Spleen (tissue), 11 donors: ENCODE results near the gene BTRC. TPM values are rescaled to one million over a fixed set of nuclear protein-coding genes. Genes with fewer than 3 reads are reported as not detected.

Source experiments
- DNase-seq: peaks from one replicate; pipeline ENCODE4 v3.0.0-alpha.2; 2020
- H3K27ac ChIP-seq, 8 donors: fragments of 200-600 bp; sonication (generic) in 7 of 8; 1 replicate in 4 of 8; 2 replicates in 4 of 8; pipeline versions ENCODE4 v1.5.0 to v1.8.0; 2016 to 2021; ENCODE audit warnings: inconsistent platforms in 4 of 8, mild to moderate bottlenecking in 4 of 8, moderate library complexity in 1 of 8
- H3K27me3 ChIP-seq, 7 donors: fragments of 200-600 bp; sonication (generic) in 6 of 7; replicated peaks in 1 of 7; 1 replicate in 4 of 7; 2 replicates in 3 of 7; pipeline versions ENCODE4 v1.5.0 to v1.8.0; 2016 to 2021; ENCODE audit warnings: inconsistent platforms in 3 of 7, mild to moderate bottlenecking in 1 of 7
- H3K36me3 ChIP-seq, 6 donors: fragments of 200-600 bp; sonication (generic) in 5 of 6; 1 replicate in 4 of 6; 2 replicates in 2 of 6; pipeline versions ENCODE4 v1.5.0 to v1.8.0; 2016 to 2021; ENCODE audit warnings: inconsistent platforms in 2 of 6
- H3K4me1 ChIP-seq, 6 donors: fragments of 200-600 bp; sonication (generic) in 5 of 6; 1 replicate in 3 of 6; 2 replicates in 3 of 6; pipeline versions ENCODE4 v1.5.0 to v1.8.0; 2016 to 2021; ENCODE audit warnings: inconsistent platforms in 3 of 6
- H3K4me3 ChIP-seq, 8 donors: fragments of 200-600 bp; sonication (generic) in 7 of 8; 1 replicate in 4 of 8; 2 replicates in 4 of 8; pipeline versions ENCODE4 v1.5.0 to v1.8.0; 2016 to 2021; ENCODE audit warnings: inconsistent platforms in 4 of 8, mild to moderate bottlenecking in 4 of 8, moderate library complexity in 2 of 8
- H3K9me3 ChIP-seq, 8 donors: fragments of 200-600 bp; sonication (generic) in 7 of 8; 1 replicate in 4 of 8; 2 replicates in 4 of 8; pipeline versions ENCODE4 v1.5.0 to v1.8.0; 2016 to 2021; ENCODE audit warnings: inconsistent platforms in 4 of 8
- POLR2A ChIP-seq, 3 donors: fragments of 450-650 bp; IDR thresholded peaks; one replicate each; pipeline ENCODE4 v1.5.1; 2017; ENCODE audit warnings: antibody characterized with exemption in 3 of 3, mild to moderate bottlenecking in 1 of 3
- POLR2AphosphoS5 ChIP-seq, 3 donors: sonication (generic); formaldehyde crosslinking; IDR thresholded peaks; one replicate each; pipeline ENCODE4 v1.5.1; 2017; ENCODE audit warnings: antibody characterized with exemption in 3 of 3
- WGBS, 5 donors: extraction: QIAGEN DNeasy Blood & Tissue Kit in 3 of 5; methylation state at CpG; one replicate each; pipeline versions ENCODE4 v1.1.5 to v1.1.7; 2013 to 2018; 5-methylcytosine and 5-hydroxymethylcytosine counted together
- intact Hi-C: fragments of 100-400 bp; cut with DNase I; formaldehyde crosslinking; loops from one replicate; pipeline ENCODE4 v1.15.0; 2023; ENCODE audit warnings: low total_unique reads
- polyA plus RNA-seq, 3 donors: library from polyadenylated mRNA; stranded (reverse); fragments of 200-250 nt; gene quantifications; one replicate each; pipeline ENCODE4 v1.2.1, GENCODE V29; 2013
- total RNA-seq, 7 donors: library from RNA; depleted of rRNA in 3 of 7; stranded (reverse); fragments of >200 nt in 3 of 7; fragmentation: NEBNext Ultra II Directional in 4 of 7; extraction: Animal tissue kit (Norgen Biotek cat#: 25700) in 4 of 7; gene quantifications; one replicate each; pipeline versions ENCODE4 v1.1.0 to v1.2.1, GENCODE V29; 2016 to 2021
- TF ChIP-seq, protein P1 (sequence below), 11 experiments: fragments of 200-600 bp in 7 of 11; fragments of 450-650 bp in 4 of 11; sonication (generic) in 4 of 11; IDR thresholded peaks in 8 of 11; conservative IDR thresholded peaks in 3 of 11; 1 replicate in 7 of 11; 2 replicates in 4 of 11; pipeline versions ENCODE4 v1.4.0 to v1.8.0; 2016 to 2021; ENCODE audit warnings: antibody characterized with exemption in 11 of 11, inconsistent platforms in 4 of 11, mild to moderate bottlenecking in 1 of 11
- donor health status: healthy with polysubstance abuse.
- donor health status: DM: no; HTN: no; CAD: no; lungs with moderate emphysema.
- donor health status: DM: no; HTN: no; CAD: no.
- donor health status: Bipolar disorder and iron deficiency.
- donor health status: healthy.
- donor health status: DM: no; HTN: no; CAD: no.
- donor health status: DM: yes; HTN: yes; CAD: no.

The BTRC gene
- total and polyA plus RNA-seq, 10 donors = 2.7 to 23.9 (median 19.3) TPM

DNA sequence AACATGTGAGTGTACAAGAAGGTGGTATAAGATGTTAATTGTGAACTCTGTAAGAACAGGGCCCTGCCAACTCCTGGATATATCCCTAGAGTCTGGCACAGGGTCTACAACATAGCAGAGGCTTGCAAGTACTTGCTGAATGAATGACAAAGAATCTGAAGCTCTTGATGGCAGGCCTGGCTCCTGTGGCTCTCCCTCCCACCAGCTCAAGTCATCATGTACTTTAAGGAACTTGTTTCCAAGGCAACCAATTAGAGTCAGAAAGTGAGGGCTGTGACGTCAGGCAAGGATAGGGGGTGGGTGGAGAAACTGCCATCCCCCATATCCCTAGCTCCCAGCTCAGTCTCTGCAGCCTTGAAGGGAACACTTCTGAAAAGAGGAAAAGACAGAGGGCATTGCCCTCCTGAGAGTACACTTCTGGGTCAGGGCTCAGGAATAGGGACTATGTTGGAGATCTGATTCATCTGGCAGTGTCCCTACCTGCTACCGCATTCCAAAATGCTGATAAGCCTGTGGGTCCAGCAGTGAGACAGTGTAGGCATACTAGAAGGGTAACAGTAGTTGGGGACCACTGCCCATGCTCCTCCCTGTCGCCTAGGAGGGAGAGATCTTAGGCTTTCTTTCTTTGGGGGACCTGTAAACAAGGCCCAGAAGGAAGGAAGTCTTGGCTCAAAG lies 34.6 kb upstream of the BTRC start:
- Histone ChIP-seq H3K27me3 (peaks cover 0 to 30% (median under 1%) of the 10 kb centered on the region in 7 donors), H3K36me3 (no peaks in the 10 kb centered on the region), H3K27ac (no peak overlapping the region), H3K4me3 (no peak overlapping the region), H3K4me1 (no peaks in the 10 kb centered on the region), H3K9me3 (no peaks in the 10 kb centered on the region)
- intact Hi-C loops = no loop called here
- TF ChIP-seq POLR2AphosphoS5 (IDR thresholded peaks at IDR 0.05) (no peak), POLR2A (IDR thresholded peaks at IDR 0.05) (no peak)
- TF ChIP-seq, protein P1, sequence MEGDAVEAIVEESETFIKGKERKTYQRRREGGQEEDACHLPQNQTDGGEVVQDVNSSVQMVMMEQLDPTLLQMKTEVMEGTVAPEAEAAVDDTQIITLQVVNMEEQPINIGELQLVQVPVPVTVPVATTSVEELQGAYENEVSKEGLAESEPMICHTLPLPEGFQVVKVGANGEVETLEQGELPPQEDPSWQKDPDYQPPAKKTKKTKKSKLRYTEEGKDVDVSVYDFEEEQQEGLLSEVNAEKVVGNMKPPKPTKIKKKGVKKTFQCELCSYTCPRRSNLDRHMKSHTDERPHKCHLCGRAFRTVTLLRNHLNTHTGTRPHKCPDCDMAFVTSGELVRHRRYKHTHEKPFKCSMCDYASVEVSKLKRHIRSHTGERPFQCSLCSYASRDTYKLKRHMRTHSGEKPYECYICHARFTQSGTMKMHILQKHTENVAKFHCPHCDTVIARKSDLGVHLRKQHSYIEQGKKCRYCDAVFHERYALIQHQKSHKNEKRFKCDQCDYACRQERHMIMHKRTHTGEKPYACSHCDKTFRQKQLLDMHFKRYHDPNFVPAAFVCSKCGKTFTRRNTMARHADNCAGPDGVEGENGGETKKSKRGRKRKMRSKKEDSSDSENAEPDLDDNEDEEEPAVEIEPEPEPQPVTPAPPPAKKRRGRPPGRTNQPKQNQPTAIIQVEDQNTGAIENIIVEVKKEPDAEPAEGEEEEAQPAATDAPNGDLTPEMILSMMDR (IDR thresholded peaks at IDR 0.05 in 8 of 11, conservative IDR thresholded peaks at IDR 0.05 in 3 of 11) = no peak
- WGBS, 5 donors = 64 to 82% (median 66%) methylated on average over 3 of the region's 3 CpGs
- no peak for DNase-seq

DNA sequence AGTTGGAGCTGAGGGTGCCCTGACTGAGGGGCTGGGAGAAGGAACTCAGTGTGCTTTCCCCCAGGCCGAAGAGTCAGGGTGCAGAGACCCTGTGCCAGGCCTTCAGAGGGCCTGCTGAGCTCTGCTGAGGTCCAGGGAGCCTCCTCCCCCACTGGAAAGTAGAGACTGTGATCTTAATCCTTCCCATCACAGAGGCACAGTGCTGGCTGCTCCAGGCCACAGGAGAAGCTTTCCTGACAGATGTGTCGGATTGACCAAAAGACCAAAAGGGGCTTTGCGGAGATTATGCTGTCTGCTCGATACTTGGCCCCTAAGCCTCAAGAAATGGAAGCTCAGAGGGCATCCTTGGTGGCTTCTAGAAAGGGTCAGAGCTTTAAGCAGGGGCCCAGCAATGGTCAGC lies 32.9 kb upstream of the BTRC start:
- Histone ChIP-seq H3K27ac (no peak overlapping the region), H3K4me1 (no peaks in the 10 kb centered on the region), H3K9me3 (no peaks in the 10 kb centered on the region), H3K27me3 (peaks cover 0 to 26% (median 0%) of the 10 kb centered on the region in 7 donors), H3K4me3 (no peak overlapping the region), H3K36me3 (no peaks in the 10 kb centered on the region)
- 75 to 95% (median 92%) methylated on average over 4 of the region's 4 CpGs for WGBS, 5 donors
- intact Hi-C loops = no loop called here
- no peak for TF ChIP-seq POLR2AphosphoS5 (IDR thresholded peaks at IDR 0.05)
- TF ChIP-seq, protein P1 (IDR thresholded peaks at IDR 0.05 in 8 of 11, conservative IDR thresholded peaks at IDR 0.05 in 3 of 11) = no peak
- no peak for TF ChIP-seq POLR2A (IDR thresholded peaks at IDR 0.05)
- DNase-seq = no peak

DNA sequence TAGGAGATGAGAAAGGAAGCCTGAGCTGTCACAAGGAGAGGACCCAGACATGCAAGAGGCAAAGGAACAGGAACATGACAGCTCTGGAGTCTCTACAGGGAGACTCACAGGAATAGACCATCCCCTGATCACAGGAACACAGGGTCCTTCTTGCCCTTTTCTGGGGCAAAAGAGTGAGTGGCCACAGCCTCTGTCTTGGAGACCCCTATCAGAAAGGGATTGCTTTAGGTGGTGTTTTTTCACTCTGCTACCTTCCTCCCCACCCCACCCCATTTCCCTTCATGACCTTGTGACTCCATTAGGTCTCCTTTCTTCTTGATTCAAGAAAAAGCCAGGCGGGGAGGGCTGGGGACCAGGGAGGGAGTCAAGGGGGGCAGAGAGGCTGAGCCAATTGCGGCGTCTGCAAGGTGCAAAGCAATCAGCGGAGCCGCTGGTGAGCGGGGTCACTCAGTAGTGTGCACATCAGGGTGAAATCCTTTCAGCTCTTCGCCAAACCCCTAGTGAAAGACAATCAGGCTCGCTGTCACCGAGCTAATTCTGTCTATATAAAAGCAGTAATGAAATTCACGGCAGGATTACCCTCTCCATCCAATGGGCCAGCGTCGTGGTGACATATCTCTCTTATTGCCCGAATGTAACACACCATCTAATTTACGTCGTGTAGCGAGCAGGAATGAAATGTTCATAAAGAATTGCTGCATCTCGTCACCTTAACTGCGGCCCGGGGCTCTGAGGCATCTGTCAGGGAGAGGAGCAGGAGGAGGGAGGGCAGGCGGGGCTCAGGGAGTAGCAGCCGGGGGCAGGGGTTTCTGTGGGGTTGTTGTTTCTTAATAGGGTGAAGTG lies 31.5 kb upstream of the BTRC start:
- no peaks in the 10 kb centered on the region for H3K36me3 ChIP-seq
- WGBS, 5 donors = 71 to 80% (median 75%) methylated on average over 21 of the region's 21 CpGs

More for the DNA sequence above, 31.5 kb upstream of the BTRC start:
- intact Hi-C loops = no loop called here
- DNase-seq = no peak
- Histone ChIP-seq H3K27ac (no peak overlapping the region), H3K4me3 (no peak overlapping the region), H3K9me3 (peaks cover 0 to under 1% (median 0%) of the 10 kb centered on the region in 8 donors), H3K4me1 (no peaks in the 10 kb centered on the region), H3K27me3 (peaks cover 0 to 35% (median 0%) of the 10 kb centered on the region in 7 donors)
- TF ChIP-seq POLR2A (IDR thresholded peaks at IDR 0.05) (no peak), POLR2AphosphoS5 (IDR thresholded peaks at IDR 0.05) (no peak)
- TF ChIP-seq, protein P1 (IDR thresholded peaks at IDR 0.05 in 8 of 11, conservative IDR thresholded peaks at IDR 0.05 in 3 of 11) = no peak
